HFFc6 (cell line): Measurements from ENCODE around the gene COX6B2. TPM values are rescaled to one million over a fixed set of nuclear protein-coding genes. Genes with fewer than 3 reads are reported as not detected.
A peak's percentile ranks its signal among the peaks of the same experiment; 100 is the strongest.

Source experiments
- DNase-seq: peaks from one replicate; pipeline ENCODE4 v3.0.0-alpha.2; 2018
- H3K27ac Mint-ChIP-seq: 2 replicates; pipeline ENCODE4 v1.8.0; 2020; ENCODE audit warnings: mild to moderate bottlenecking, mixed read lengths
- H3K27me3 Mint-ChIP-seq: 2 replicates; pipeline ENCODE4 v1.8.0; 2021; ENCODE audit warnings: mild to moderate bottlenecking, moderate library complexity, mixed read lengths; ENCODE audit not compliant: insufficient read depth
- H3K36me3 Mint-ChIP-seq: 2 replicates; pipeline ENCODE4 v1.8.0; 2021; ENCODE audit warnings: low read depth, mixed read lengths
- H3K4me1 Mint-ChIP-seq: 2 replicates; pipeline ENCODE4 v1.8.0; 2020; ENCODE audit warnings: low read depth, mixed read lengths
- H3K4me3 Mint-ChIP-seq: 2 replicates; pipeline ENCODE4 v1.8.0; 2020; ENCODE audit warnings: mild to moderate bottlenecking, moderate library complexity, mixed read lengths
- H3K9me3 Mint-ChIP-seq: 2 replicates; pipeline ENCODE4 v1.8.0; 2020; ENCODE audit warnings: mild to moderate bottlenecking, mixed read lengths
- total RNA-seq, 6 experiments: library from RNA; stranded (reverse); fragmentation: NEBNext Ultra II Directional; extraction: Animal tissue kit (Norgen Biotek cat#: 25700); gene quantifications; 2 replicates in 1 of 6; 3 replicates in 5 of 6; pipeline ENCODE4 v1.2.3, GENCODE V29; 2021
- TF ChIP-seq, protein P1 (sequence below): fragments of 200-600 bp; sonication (generic); IDR thresholded peaks from 2 replicates; pipeline ENCODE4 v1.5.0; 2021; ENCODE audit warnings: antibody characterized with exemption, mild to moderate bottlenecking

The COX6B2 gene
- total RNA-seq, 6 experiments from 2014 or later = not detected

GRCh38 chr19:55384920-55385723 lies 30.6 kb upstream of the COX6B2 start:
- TF ChIP-seq, protein P1, sequence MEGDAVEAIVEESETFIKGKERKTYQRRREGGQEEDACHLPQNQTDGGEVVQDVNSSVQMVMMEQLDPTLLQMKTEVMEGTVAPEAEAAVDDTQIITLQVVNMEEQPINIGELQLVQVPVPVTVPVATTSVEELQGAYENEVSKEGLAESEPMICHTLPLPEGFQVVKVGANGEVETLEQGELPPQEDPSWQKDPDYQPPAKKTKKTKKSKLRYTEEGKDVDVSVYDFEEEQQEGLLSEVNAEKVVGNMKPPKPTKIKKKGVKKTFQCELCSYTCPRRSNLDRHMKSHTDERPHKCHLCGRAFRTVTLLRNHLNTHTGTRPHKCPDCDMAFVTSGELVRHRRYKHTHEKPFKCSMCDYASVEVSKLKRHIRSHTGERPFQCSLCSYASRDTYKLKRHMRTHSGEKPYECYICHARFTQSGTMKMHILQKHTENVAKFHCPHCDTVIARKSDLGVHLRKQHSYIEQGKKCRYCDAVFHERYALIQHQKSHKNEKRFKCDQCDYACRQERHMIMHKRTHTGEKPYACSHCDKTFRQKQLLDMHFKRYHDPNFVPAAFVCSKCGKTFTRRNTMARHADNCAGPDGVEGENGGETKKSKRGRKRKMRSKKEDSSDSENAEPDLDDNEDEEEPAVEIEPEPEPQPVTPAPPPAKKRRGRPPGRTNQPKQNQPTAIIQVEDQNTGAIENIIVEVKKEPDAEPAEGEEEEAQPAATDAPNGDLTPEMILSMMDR = no peak

GRCh38 chr19:55384131-55384919 lies 29.8 kb upstream of the COX6B2 start, which contains the start of gene TMEM238:
TMEM238 (minus strand) TSS chr19:55384292; CDS start chr19:55384259, 33 bp downstream.
- TF ChIP-seq, protein P1 = no peak; the same call in 1 of the 2 replicates
- DNase-seq = no peak
- H3K9me3 Mint-ChIP-seq = peaks cover 7% of the 10 kb centered on the region
- peaks cover 29% of the 10 kb centered on the region for H3K36me3 Mint-ChIP-seq
- H3K4me3 Mint-ChIP-seq = peak within 1 kb of the TSS; percentile 99
- H3K4me1 Mint-ChIP-seq = peaks cover 25% of the 10 kb centered on the region
- peak within 1 kb of the TSS; percentile 95 for H3K27ac Mint-ChIP-seq
- H3K27me3 Mint-ChIP-seq = peaks cover 8% of the 10 kb centered on the region

More at GRCh38 chr19:55384920-55385723, 30.6 kb upstream of the COX6B2 start:
- Mint-ChIP-seq H3K27ac (peak overlapping the region; percentile 95), H3K9me3 (peaks cover 7% of the 10 kb centered on the region), H3K27me3 (peaks cover 8% of the 10 kb centered on the region), H3K4me3 (peak overlapping the region; percentile 99), H3K4me1 (peaks cover 32% of the 10 kb centered on the region), H3K36me3 (peaks cover 35% of the 10 kb centered on the region)
- DNase-seq = peak; percentile 93

DNA sequence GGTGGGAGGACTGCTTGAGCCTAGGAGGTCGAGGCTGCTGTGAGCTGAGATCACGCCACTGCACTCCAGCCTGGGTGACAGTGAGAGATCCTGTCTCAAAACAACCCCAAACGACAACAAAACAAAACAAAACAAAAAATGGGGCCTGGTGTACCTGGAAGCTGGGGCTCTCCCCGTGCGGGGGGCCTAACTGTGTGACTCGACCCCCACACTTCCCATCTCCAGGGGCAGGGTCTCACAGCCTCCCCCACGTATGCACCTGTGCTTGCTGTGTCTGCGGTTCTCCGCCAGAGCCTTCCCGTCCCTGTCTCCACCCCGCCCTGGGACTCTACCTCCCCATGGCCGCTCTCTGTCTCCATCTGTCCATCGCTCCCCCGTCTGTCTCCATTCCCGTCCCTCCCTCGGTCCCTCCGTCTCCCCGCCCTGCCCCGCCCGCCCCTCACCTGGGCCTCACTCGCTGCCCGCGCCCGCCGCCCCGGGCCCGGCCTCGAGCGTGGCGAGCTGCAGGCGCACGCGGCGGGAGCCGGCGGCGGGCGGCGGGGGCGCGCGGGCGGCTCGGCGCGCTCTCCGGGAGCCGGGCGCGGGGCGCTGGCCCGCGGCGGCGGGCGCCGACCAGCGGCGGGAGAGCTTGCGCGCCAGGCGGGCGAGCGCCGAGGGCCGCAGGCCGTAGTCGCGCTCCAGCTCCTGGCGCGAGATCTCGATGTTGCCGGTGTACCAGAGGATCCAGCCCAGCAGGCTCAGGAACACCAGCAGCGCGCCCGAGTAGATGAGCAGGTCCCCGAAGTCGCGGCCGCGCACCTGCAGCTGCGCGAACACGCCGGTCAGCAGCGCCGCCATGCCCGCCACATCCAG lies 29.0 kb upstream of the COX6B2 start:
- peak; percentile 60 for DNase-seq
- peaks cover 27% of the 10 kb centered on the region for H3K36me3 Mint-ChIP-seq
- peak overlapping the region; percentile 74 for H3K4me3 Mint-ChIP-seq
- H3K27me3 Mint-ChIP-seq = peaks cover 8% of the 10 kb centered on the region
- H3K27ac Mint-ChIP-seq = peak overlapping the region; percentile 43; the same call in 1 of the 2 replicates
- TF ChIP-seq, protein P1 = peak; percentile 22; the same call in 1 of the 2 replicates
- peaks cover 7% of the 10 kb centered on the region for H3K9me3 Mint-ChIP-seq
- H3K4me1 Mint-ChIP-seq = peaks cover 21% of the 10 kb centered on the region

DNA sequence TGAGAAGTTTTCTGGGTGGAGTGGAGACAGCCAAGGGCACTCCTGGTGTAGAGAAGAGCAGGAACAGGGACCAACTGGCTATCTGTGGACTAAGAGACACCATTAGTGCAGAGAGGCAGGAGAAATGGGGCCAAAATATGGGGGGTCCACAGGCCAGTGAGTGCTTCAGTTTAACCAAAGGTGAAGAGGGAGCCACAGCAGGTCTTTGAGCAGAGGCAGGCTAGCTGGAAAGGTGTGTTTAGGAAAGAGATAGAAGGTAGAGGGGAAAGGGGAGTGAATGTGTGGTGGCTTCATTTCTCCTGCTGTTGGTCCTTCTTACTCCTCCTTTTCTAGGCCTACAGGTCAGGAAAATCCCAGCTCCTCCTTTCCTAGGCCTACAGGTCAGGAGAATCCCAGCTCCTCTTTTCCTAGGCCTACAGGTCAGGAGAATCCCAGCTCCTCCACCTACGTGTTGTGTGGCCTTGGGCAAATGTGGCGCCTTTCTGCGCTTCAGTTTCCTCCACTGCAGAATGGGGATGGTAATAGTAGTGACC lies 28.1 kb upstream of the COX6B2 start:
- Mint-ChIP-seq H3K4me3 (peak overlapping the region; percentile 74), H3K36me3 (peaks cover 20% of the 10 kb centered on the region), H3K27me3 (peaks cover 8% of the 10 kb centered on the region), H3K4me1 (peaks cover 12% of the 10 kb centered on the region), H3K27ac (no peak overlapping the region), H3K9me3 (peaks cover 7% of the 10 kb centered on the region)
- TF ChIP-seq, protein P1 = no peak
- DNase-seq = no peak

GRCh38 chr19:55382013-55382412 lies 27.5 kb upstream of the COX6B2 start:
- Mint-ChIP-seq H3K36me3 (peaks cover 14% of the 10 kb centered on the region), H3K4me1 (peaks cover 8% of the 10 kb centered on the region), H3K27me3 (peaks cover 8% of the 10 kb centered on the region), H3K27ac (no peak overlapping the region), H3K4me3 (no peak overlapping the region), H3K9me3 (peaks cover 7% of the 10 kb centered on the region)
- DNase-seq = no peak
- TF ChIP-seq, protein P1 = no peak
